Hepatocyte (in vitro differentiated cells): ENCODE data around the gene HELZ2. TPM values are rescaled to one million over a fixed set of nuclear protein-coding genes. Genes with fewer than 3 reads are reported as not detected.

Experiments
- DNase-seq: peaks from one replicate; pipeline ENCODE4 v3.0.0-alpha.2; 2016; ENCODE audit warnings: low spot score
- H2AFZ ChIP-seq: fragments of 200-600 bp; sonication (generic); 2 replicates; pipeline ENCODE4 v1.6.0; 2016; ENCODE audit warnings: antibody characterized with exemption, mild to moderate bottlenecking
- H3K27ac ChIP-seq: fragments of 200-600 bp; sonication (generic); 2 replicates; pipeline ENCODE4 v1.5.1; 2016; ENCODE audit warnings: mild to moderate bottlenecking
- H3K27me3 ChIP-seq: fragments of 200-600 bp; sonication (generic); 2 replicates; pipeline ENCODE4 v1.6.1; 2016
- H3K36me3 ChIP-seq: fragments of 200-600 bp; sonication (generic); replicated peaks from 2 replicates; pipeline ENCODE4 v1.5.1; 2016; ENCODE audit warnings: low read depth; ENCODE audit not compliant: insufficient read depth
- H3K4me1 ChIP-seq: fragments of 200-600 bp; sonication (generic); 2 replicates; pipeline ENCODE4 v1.5.1; 2016; ENCODE audit warnings: mild to moderate bottlenecking, moderate library complexity; ENCODE audit not compliant: insufficient read depth
- H3K4me2 ChIP-seq: fragments of 200-600 bp; sonication (generic); 2 replicates; pipeline ENCODE4 v1.6.0; 2016
- H3K4me3 ChIP-seq: fragments of 200-600 bp; sonication (generic); 2 replicates; pipeline ENCODE4 v1.5.1; 2016; ENCODE audit warnings: mild to moderate bottlenecking
- H3K79me2 ChIP-seq: fragments of 200-600 bp; sonication (generic); 2 replicates; pipeline ENCODE4 v1.6.0; 2017; ENCODE audit warnings: mild to moderate bottlenecking
- H3K9me2 ChIP-seq: fragments of 200-600 bp; sonication (generic); replicated peaks from 2 replicates; pipeline ENCODE4 v1.6.0; 2017; ENCODE audit warnings: mild to moderate bottlenecking; ENCODE audit not compliant: insufficient read depth
- H3K9me3 ChIP-seq: fragments of 200-600 bp; sonication (generic); 2 replicates; pipeline ENCODE4 v1.5.1; 2016; ENCODE audit warnings: low read depth, mild to moderate bottlenecking
- H4K20me1 ChIP-seq: fragments of 200-600 bp; sonication (generic); 2 replicates; pipeline ENCODE4 v1.6.0; 2016; ENCODE audit warnings: mild to moderate bottlenecking; ENCODE audit not compliant: insufficient read depth, poor library complexity, severe bottlenecking
- EZH2 ChIP-seq: fragments of 200-600 bp; sonication (generic); IDR thresholded peaks from 2 replicates; pipeline ENCODE4 v1.6.1; 2016; ENCODE audit warnings: antibody characterized with exemption, mild to moderate bottlenecking, borderline replicate concordance
- EZH2phosphoT487 ChIP-seq: fragments of 200-600 bp; sonication (generic); IDR thresholded peaks from one replicate; pipeline ENCODE4 v1.6.1; 2018; ENCODE audit warnings: antibody characterized with exemption, mild to moderate bottlenecking, low read depth, moderate library complexity; ENCODE audit not compliant: unreplicated experiment, severe bottlenecking
- WGBS: methylation state at CpG from one replicate; pipeline ENCODE4 v1.1.6; 2016; ENCODE audit warnings: low lambda C conversion rate; ENCODE audit errors: missing lambda C conversion rate; 5-methylcytosine and 5-hydroxymethylcytosine counted together
- polyA plus RNA-seq: library from polyadenylated mRNA; unstranded; fragments of >200 nt; fragmentation: Nextera tagmentation; extraction: Ambion mirVana; gene quantifications from 2 replicates; pipeline ENCODE4 v1.2.1, GENCODE V29; 2016
- total RNA-seq: library from RNA; depleted of rRNA; stranded (reverse); fragments of >200 nt; gene quantifications from 2 replicates; pipeline ENCODE4 v1.2.3, GENCODE V29; 2014
- TF ChIP-seq, protein P1 (sequence below): fragments of 200-600 bp; sonication (generic); IDR thresholded peaks from 2 replicates; pipeline ENCODE4 v1.5.1; 2016; ENCODE audit warnings: antibody characterized with exemption, mild to moderate bottlenecking; ENCODE audit not compliant: poor library complexity

Gene HELZ2
- total and polyA plus RNA-seq, 2 experiments from 2014 or later = 4.6 to 17.0 TPM

GRCh38 chr20:63618291-63618980 is 44.4 kb upstream of the HELZ2 start:
- no peaks in the 10 kb centered on the region for H3K9me2 ChIP-seq
- H3K4me1 ChIP-seq = no peaks in the 10 kb centered on the region
- no peak overlapping the region for H3K27ac ChIP-seq
- peaks cover 4% of the 10 kb centered on the region for H4K20me1 ChIP-seq
- H3K36me3 ChIP-seq = no peaks in the 10 kb centered on the region
- 96% methylated on average over 11 of the region's 11 CpGs for WGBS
- H3K27me3 ChIP-seq = no peaks in the 10 kb centered on the region
- no peaks in the 10 kb centered on the region for H3K9me3 ChIP-seq
- no peak overlapping the region for H3K4me2 ChIP-seq
- no peak for DNase-seq
- peaks cover 49% of the 10 kb centered on the region for H3K79me2 ChIP-seq
- TF ChIP-seq EZH2phosphoT487 (no peak), EZH2 (no peak)
- TF ChIP-seq, protein P1, sequence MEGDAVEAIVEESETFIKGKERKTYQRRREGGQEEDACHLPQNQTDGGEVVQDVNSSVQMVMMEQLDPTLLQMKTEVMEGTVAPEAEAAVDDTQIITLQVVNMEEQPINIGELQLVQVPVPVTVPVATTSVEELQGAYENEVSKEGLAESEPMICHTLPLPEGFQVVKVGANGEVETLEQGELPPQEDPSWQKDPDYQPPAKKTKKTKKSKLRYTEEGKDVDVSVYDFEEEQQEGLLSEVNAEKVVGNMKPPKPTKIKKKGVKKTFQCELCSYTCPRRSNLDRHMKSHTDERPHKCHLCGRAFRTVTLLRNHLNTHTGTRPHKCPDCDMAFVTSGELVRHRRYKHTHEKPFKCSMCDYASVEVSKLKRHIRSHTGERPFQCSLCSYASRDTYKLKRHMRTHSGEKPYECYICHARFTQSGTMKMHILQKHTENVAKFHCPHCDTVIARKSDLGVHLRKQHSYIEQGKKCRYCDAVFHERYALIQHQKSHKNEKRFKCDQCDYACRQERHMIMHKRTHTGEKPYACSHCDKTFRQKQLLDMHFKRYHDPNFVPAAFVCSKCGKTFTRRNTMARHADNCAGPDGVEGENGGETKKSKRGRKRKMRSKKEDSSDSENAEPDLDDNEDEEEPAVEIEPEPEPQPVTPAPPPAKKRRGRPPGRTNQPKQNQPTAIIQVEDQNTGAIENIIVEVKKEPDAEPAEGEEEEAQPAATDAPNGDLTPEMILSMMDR = no peak
- H2AFZ ChIP-seq = no peak overlapping the region
- no peak overlapping the region for H3K4me3 ChIP-seq

DNA sequence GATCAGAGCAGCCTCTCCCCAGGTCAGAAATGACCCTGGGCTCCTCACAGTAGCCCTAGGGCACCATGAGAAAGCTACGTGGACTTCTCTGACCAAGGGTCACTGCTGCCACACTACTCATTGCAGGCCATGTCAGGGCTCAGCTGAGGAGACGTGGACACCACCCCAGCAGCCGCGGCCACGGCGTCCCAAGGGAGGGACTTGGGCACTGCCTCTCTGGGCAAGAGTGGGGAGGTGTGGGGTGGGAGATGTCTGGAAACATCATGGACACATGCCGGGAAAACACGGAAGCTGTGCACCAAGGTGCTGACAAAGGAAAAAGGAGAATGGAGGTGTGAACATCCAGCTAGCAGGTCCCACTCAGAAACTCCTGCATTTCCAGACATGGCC is 43.8 kb upstream of the HELZ2 start:
- H4K20me1 ChIP-seq = peaks cover 4% of the 10 kb centered on the region
- no peak overlapping the region for H3K4me2 ChIP-seq
- no peaks in the 10 kb centered on the region for H3K36me3 ChIP-seq
- no peak overlapping the region for H3K4me3 ChIP-seq
- TF ChIP-seq EZH2 (no peak), EZH2phosphoT487 (no peak)
- TF ChIP-seq, protein P1 = no peak
- peaks cover 47% of the 10 kb centered on the region for H3K79me2 ChIP-seq
- H3K27ac ChIP-seq = no peak overlapping the region
- no peaks in the 10 kb centered on the region for H3K9me3 ChIP-seq
- DNase-seq = no peak
- H3K4me1 ChIP-seq = no peaks in the 10 kb centered on the region
- no peaks in the 10 kb centered on the region for H3K27me3 ChIP-seq
- no peak overlapping the region for H2AFZ ChIP-seq
- 100% methylated on average over 8 of the region's 8 CpGs for WGBS
- H3K9me2 ChIP-seq = no peaks in the 10 kb centered on the region

DNA sequence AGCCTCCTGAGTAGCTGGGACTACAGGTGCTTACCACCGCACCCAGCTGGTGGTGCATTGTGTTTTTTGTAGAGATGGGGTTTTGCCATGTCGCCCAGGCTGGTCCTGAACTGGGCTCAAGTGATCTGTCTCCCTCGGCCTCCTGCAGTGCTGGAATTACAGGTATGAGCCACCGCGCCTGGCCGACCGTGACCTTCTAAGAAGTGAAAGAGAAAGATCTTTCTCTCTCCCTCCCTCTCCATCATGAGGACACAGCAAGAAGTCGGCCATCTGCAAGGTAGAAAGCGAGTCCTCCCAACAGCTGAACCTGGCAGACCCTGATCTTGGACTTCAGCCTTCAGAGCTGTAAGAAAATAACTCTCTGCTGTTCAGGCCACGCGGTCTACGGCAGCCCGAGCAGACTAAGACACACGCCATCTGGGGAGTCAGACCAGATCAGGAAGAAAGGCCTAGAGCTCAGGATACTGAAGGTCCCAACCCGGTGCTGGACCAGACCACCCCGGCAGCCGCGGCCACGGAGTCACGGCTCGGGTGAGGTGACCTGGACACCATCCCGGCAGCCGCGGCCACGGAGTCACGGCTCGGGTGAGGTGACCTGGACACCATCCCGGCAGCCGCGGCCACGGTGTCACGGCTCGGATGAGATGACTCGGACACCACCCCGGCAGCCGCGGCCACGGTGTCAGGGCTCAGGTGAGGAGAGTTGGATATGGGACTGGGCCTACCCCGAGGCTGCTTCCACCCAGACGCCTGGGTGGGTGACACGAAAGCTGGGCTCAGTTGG is 43.2 kb upstream of the HELZ2 start:
- TF ChIP-seq EZH2 (no peak), EZH2phosphoT487 (no peak)
- TF ChIP-seq, protein P1 = no peak
- 95% methylated on average over 38 of the region's 41 CpGs for WGBS
- no peaks in the 10 kb centered on the region for H3K9me2 ChIP-seq
- H4K20me1 ChIP-seq = peaks cover 4% of the 10 kb centered on the region
- H2AFZ ChIP-seq = no peak overlapping the region
- H3K27ac ChIP-seq = no peak overlapping the region
- H3K9me3 ChIP-seq = no peaks in the 10 kb centered on the region
- no peak for DNase-seq
- no peaks in the 10 kb centered on the region for H3K4me1 ChIP-seq
- H3K4me2 ChIP-seq = no peak overlapping the region
- no peaks in the 10 kb centered on the region for H3K36me3 ChIP-seq
- H3K4me3 ChIP-seq = no peak overlapping the region
- H3K27me3 ChIP-seq = no peaks in the 10 kb centered on the region
- peaks cover 42% of the 10 kb centered on the region for H3K79me2 ChIP-seq
